Caco-2 (cell line): ENCODE measurements around the gene SCLT1. TPM values are rescaled to one million over a fixed set of nuclear protein-coding genes. Genes with fewer than 3 reads are reported as not detected.

Experiments used
- BruUV-seq: library from RNA; stranded (reverse); fragments of 400-500 nt; replicated peaks from 2 replicates; lab custom pipeline; 2021; lab: Mats Ljungman, UMichigan
- CTCF ChIA-PET: fragments of 300-600 bp; sonication (Branson Sonifier 250); formaldehyde crosslinking; loops from one replicate; lab custom pipeline; 2022; ENCODE audit warnings: antibody characterized with exemption; lab: Charles Lee
- POLR2A ChIA-PET: fragments of 300-600 bp; sonication (Branson Sonifier 250); formaldehyde crosslinking; loops from one replicate; lab custom pipeline; 2022; ENCODE audit warnings: antibody characterized with exemption; lab: Charles Lee
- DNase-seq, 2 experiments: peaks; one replicate each; pipeline versions ENCODE4 v3.0.0 to v3.0.0-alpha.2; 2020 to 2022
- H3K27me3 ChIP-seq: replicated peaks from 2 replicates; pipeline ENCODE4 v1.6.0; 2011; ENCODE audit warnings: low read length; ENCODE audit not compliant: control insufficient read depth, insufficient read depth
- H3K36me3 ChIP-seq: 2 replicates; pipeline ENCODE4 v1.5.1; 2011; ENCODE audit warnings: low read length; ENCODE audit not compliant: control insufficient read depth, insufficient read depth
- H3K4me1 ChIP-seq: fragments of 250-450 bp; sonication (Bioruptor Pico); 2 replicates; pipeline ENCODE4 v1.5.1; 2020; ENCODE audit warnings: mild to moderate bottlenecking
- H3K4me3 ChIP-seq: 2 replicates; pipeline ENCODE4 v1.5.1; 2011; ENCODE audit warnings: low read depth, mild to moderate bottlenecking, control low read depth, low read length
- H3K9me3 ChIP-seq: fragments of 250-450 bp; sonication (Bioruptor Pico); 2 replicates; pipeline ENCODE4 v1.5.1; 2020; ENCODE audit warnings: mild to moderate bottlenecking, moderate library complexity
- H3K27ac Mint-ChIP-seq: one replicate; pipeline ENCODE4 v1.8.0; 2022; ENCODE audit warnings: mixed read lengths; ENCODE audit not compliant: unreplicated experiment
- H3K27me3 Mint-ChIP-seq: one replicate; pipeline ENCODE4 v1.8.0; 2022; ENCODE audit warnings: mixed read lengths; ENCODE audit not compliant: insufficient read depth, unreplicated experiment
- H3K36me3 Mint-ChIP-seq: one replicate; pipeline ENCODE4 v1.8.0; 2022; ENCODE audit warnings: mild to moderate bottlenecking, mixed read lengths; ENCODE audit not compliant: insufficient read depth, unreplicated experiment
- H3K4me1 Mint-ChIP-seq: one replicate; pipeline ENCODE4 v1.8.0; 2022; ENCODE audit warnings: low read depth, mixed read lengths; ENCODE audit not compliant: unreplicated experiment
- H3K4me3 Mint-ChIP-seq: one replicate; pipeline ENCODE4 v1.8.0; 2022; ENCODE audit warnings: mild to moderate bottlenecking, moderate library complexity, mixed read lengths; ENCODE audit not compliant: unreplicated experiment
- H3K9me3 Mint-ChIP-seq: one replicate; pipeline ENCODE4 v1.8.0; 2022; ENCODE audit warnings: mixed read lengths; ENCODE audit not compliant: unreplicated experiment
- intact Hi-C: fragments of 100-400 bp; cut with micrococcal nuclease; formaldehyde crosslinking; loops from one replicate; pipeline ENCODE4 v1.10.0; 2022; ENCODE audit not compliant: unreplicated experiment
- total RNA-seq: library from RNA; stranded (reverse); gene quantifications from 2 replicates; pipeline ENCODE4 v1.2.3, GENCODE V29; 2022
- TF ChIP-seq, protein P1 (sequence below), 2 experiments: fragments of 200-600 bp in 1 of 2; IDR thresholded peaks; 1 replicate in 1 of 2; 2 replicates in 1 of 2; pipeline versions ENCODE4 v1.5.1 to v1.8.0; 2011 to 2022; ENCODE audit warnings: antibody characterized with exemption in 1 of 2, control low read depth in 1 of 2, inconsistent platforms in 1 of 2, low read depth in 1 of 2, low read length in 1 of 2, mild to moderate bottlenecking in 1 of 2, moderate library complexity in 1 of 2; ENCODE audit not compliant: insufficient read depth in 1 of 2, severe bottlenecking in 1 of 2, unreplicated experiment in 1 of 2

SCLT1 gene
- total RNA-seq, 1 experiment from 2014 or later, result 9.3 TPM

DNA sequence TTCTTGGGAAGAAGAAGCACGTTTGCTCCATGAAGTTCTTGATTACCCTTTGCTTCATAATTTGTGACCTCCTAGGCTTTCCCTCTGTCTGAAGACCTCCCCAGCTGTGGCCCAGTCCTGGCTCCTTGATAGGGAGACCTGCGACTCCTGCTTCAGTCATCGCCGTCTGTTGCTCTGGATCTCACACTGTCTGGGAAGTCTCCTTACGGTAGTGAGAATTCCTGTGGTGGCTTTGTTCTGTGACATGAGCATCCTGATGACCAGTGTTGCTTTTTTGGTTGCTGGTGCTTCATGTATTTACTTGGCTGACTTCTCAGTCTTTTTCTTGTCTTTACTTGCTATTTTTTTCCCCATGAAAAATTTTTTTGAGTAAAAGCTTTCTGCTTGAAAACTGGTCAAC, 239.6 kb downstream of the SCLT1 start:
- intact Hi-C loops, result no loop called here
- no peak overlapping the region for H3K27ac Mint-ChIP-seq
- Histone ChIP-seq H3K9me3 (no peaks in the 10 kb centered on the region), H3K4me3 (no peak overlapping the region), H3K4me1 (no peaks in the 10 kb centered on the region), H3K36me3 (no peaks in the 10 kb centered on the region), H3K27me3 (no peaks in the 10 kb centered on the region)
- peaks cover 95% of the 10 kb centered on the region for H3K36me3 Mint-ChIP-seq
- TF ChIP-seq, protein P1, sequence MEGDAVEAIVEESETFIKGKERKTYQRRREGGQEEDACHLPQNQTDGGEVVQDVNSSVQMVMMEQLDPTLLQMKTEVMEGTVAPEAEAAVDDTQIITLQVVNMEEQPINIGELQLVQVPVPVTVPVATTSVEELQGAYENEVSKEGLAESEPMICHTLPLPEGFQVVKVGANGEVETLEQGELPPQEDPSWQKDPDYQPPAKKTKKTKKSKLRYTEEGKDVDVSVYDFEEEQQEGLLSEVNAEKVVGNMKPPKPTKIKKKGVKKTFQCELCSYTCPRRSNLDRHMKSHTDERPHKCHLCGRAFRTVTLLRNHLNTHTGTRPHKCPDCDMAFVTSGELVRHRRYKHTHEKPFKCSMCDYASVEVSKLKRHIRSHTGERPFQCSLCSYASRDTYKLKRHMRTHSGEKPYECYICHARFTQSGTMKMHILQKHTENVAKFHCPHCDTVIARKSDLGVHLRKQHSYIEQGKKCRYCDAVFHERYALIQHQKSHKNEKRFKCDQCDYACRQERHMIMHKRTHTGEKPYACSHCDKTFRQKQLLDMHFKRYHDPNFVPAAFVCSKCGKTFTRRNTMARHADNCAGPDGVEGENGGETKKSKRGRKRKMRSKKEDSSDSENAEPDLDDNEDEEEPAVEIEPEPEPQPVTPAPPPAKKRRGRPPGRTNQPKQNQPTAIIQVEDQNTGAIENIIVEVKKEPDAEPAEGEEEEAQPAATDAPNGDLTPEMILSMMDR (IDR thresholded peaks at IDR 0.05; ENCODE audit: insufficient read depth in 1 of 2, low read depth in 1 of 2, low read length in 1 of 2, severe bottlenecking in 1 of 2, unreplicated experiment in 1 of 2), result no peak
- no TSS peak for BruUV-seq
- no peak for DNase-seq
- H3K9me3 Mint-ChIP-seq, result no peaks in the 10 kb centered on the region
- H3K4me1 Mint-ChIP-seq, result no peaks in the 10 kb centered on the region
- no peaks in the 10 kb centered on the region for H3K27me3 Mint-ChIP-seq
- ChIA-PET CTCF (no interaction called here), POLR2A (no interaction called here)
- no peak overlapping the region for H3K4me3 Mint-ChIP-seq

DNA sequence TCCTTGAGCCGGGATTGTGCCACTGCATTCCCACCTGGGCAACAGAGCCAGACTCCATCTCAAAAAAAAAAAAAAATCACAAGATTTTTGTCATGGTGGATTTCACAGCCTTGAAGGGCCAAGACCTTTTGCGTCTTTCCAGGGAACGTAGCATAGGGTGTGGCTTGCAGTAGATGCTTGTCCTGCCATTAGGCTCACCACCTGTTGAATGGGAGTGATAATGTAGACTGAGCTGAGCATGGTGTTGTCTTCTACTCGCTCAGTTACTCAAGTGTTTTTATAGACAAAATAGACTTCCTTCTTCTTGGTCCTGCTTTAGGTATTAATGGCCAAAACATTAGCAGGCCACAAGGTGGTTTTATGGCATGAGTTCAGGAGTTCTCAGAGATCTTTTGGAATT, 243.1 kb downstream of the SCLT1 start:
- Histone ChIP-seq H3K4me3 (no peak overlapping the region), H3K4me1 (no peaks in the 10 kb centered on the region), H3K27me3 (no peaks in the 10 kb centered on the region), H3K9me3 (no peaks in the 10 kb centered on the region), H3K36me3 (no peaks in the 10 kb centered on the region; the same call in 1 of the 2 replicates)
- H3K27me3 Mint-ChIP-seq, result no peaks in the 10 kb centered on the region
- no peaks in the 10 kb centered on the region for H3K9me3 Mint-ChIP-seq
- POLR2A ChIA-PET, result no interaction called here
- H3K4me1 Mint-ChIP-seq, result no peaks in the 10 kb centered on the region
- CTCF ChIA-PET, result no interaction called here
- TF ChIP-seq, protein P1 (IDR thresholded peaks at IDR 0.05; ENCODE audit: insufficient read depth in 1 of 2, low read depth in 1 of 2, low read length in 1 of 2, severe bottlenecking in 1 of 2, unreplicated experiment in 1 of 2), result no peak
- no peak overlapping the region for H3K4me3 Mint-ChIP-seq
- no TSS peak for BruUV-seq
- DNase-seq, result no peak
- peaks cover 100% of the 10 kb centered on the region for H3K36me3 Mint-ChIP-seq
- H3K27ac Mint-ChIP-seq, result no peak overlapping the region
- intact Hi-C loops, result no loop called here

DNA sequence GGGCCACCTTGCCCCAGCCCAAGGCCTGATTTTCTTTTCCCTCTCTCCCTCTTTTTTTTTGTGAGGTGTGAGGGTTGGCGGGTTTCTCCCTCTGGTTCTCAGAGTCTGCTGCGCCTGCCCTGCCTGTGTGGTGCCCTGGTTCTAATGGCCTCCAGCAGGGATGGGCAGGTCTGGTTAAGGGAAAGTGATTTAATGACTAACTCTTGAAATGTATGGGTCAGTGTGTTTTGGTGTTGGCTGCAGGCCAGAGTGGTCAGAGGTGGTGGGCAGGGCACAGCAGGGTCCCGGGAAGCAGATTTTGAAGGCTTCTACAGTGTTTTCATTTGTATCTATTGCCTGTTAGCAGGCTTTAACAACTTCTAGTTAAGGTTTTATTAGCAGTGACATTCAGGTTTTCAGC, 244.9 kb downstream of the SCLT1 start:
- POLR2A ChIA-PET, result no interaction called here
- Mint-ChIP-seq H3K9me3 (no peaks in the 10 kb centered on the region), H3K27me3 (no peaks in the 10 kb centered on the region), H3K36me3 (peaks cover 97% of the 10 kb centered on the region), H3K27ac (no peak overlapping the region), H3K4me3 (no peak overlapping the region), H3K4me1 (no peaks in the 10 kb centered on the region)
- H3K36me3 ChIP-seq, result peaks cover 1% of the 10 kb centered on the region; the same call in 1 of the 2 replicates
- TF ChIP-seq, protein P1 (IDR thresholded peaks at IDR 0.05; ENCODE audit: insufficient read depth in 1 of 2, low read depth in 1 of 2, low read length in 1 of 2, severe bottlenecking in 1 of 2, unreplicated experiment in 1 of 2), result no peak
- no peaks in the 10 kb centered on the region for H3K4me1 ChIP-seq
- DNase-seq, result no peak
- no TSS peak for BruUV-seq
- CTCF ChIA-PET, result no interaction called here
- no peak overlapping the region for H3K4me3 ChIP-seq
- no peaks in the 10 kb centered on the region for H3K27me3 ChIP-seq
- H3K9me3 ChIP-seq, result no peaks in the 10 kb centered on the region
- intact Hi-C loops, result no loop called here
